HL-60/S4 treated with retinoic acid at 250 ng/mL for 4 days and 3 days (cell line): ENCODE results near the gene TEX52.

Experiments used
- in situ Hi-C: fragments of 300-500 bp; cut with MboI; formaldehyde crosslinking; loops from 2 replicates; pipeline ENCODE4 v1.7.0; 2022; ENCODE audit warnings: low sequenced_read_pairs

The TEX52 gene

DNA sequence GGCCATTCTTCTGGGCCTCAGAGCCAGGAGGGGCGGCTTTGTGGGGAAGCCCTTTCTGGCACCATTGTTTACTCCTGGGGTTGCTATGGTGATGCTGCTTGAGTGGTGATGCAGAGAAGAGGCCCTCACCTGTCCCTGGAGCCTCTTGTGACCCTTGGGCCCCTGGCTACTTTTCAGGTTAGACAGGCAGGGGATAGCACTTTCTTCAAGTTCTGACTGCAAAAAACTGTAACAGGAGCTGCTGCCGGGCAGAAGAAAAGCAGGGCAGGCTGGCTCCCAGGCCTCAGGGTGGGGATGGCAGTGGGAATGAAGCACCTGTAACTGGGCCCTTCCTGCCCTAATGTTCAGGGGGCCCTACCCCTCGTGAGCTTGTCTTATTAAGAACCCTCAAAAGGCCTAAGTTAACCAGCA lies at the start of gene TEX52:
Gene TEX52, minus strand, starts transcription at position 19 of the 411 bp plus-strand sequence. Its CDS starts 13 bp downstream, at position 6.
- in situ Hi-C loops = no loop called here

DNA sequence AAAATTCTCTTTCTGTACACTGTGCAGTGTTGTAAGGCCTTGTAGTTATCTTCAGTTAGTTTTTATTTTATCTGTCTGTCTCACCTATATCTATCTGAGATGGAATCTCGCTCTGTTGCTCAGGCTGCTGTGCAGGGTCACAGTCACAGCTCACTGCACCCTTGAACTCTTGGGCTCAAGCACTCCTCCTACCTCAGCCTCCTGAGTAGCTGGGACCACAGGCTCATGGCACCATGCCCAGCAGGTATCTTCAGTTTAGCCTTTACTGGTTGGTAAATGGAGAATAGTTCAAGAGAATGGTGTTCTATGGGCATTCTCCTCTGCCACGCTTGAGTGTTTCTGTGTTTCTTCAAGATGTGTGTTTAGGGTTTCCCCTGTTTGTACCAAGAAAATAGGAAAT lies 47.4 kb upstream of the TEX52 start:
- in situ Hi-C loops = no loop called here

DNA sequence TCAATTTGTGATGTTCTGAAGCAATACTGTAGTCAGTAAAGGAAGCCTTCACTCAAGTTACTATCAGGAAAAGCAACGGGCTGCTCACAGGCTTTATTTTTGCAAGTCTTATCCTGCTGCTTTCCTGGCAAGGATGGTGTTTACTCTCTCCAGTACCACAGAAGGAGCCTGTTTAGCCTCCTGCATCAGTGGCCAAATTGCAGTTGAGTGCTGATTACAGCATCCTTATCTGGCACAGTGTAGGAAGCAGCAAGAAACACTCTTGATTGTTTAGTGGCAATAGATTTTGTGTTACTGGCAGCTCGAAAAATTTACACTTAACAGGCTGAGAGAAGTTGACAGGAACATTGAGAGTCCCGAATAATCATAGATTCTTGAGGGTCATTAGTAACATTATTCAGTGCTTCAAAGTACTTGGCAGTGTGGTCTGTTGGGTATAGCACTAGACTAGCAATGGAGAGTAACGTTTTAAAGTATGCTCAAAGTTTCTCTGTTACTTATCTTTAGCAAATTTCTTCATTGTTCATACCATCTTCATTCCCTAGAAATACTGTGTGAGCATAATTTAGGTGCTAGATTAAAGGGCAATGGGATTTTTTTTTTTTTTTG lies 45.5 kb upstream of the TEX52 start:
- in situ Hi-C loops = no loop called here

DNA sequence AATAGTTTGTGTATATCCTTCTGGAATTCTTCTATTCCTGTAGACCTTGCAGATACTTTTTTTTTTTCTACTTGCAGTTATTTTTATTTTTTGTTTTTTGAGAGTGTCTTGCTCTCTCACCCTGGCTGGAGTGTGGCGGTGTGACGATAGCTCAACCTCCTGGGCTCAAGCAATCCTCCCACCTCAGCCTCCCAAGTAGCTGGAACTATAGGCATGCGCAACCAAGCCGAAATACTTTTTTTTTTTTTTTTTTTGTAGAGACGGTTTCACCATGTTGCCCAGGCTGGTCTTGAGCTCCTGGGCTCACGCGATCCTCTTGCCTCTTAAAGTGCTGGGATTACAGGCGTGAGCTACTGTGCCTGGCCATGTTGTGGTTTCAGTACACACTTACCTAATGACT lies 43.8 kb upstream of the TEX52 start:
- in situ Hi-C loops = no loop called here

DNA sequence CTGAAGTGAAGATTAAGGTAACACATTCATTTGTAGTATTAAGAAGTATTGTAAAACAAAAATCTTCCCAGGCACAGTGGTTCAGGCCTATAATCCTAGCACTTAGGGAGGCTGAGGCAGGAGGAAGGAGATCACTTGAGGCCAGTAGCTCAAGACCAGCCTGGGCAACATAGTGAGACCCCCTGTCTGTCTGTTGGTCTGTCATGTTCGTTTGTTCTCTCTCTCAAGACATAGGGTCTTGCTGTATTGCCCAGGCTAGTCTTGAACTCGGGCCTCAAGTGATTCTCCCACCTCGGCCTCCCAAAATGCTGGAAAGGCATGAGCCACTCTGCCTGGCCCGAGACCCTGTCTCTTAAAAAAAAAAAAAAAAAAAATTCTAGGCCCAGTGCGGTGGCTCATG lies 40.6 kb upstream of the TEX52 start:
- in situ Hi-C loops = no loop called here

DNA sequence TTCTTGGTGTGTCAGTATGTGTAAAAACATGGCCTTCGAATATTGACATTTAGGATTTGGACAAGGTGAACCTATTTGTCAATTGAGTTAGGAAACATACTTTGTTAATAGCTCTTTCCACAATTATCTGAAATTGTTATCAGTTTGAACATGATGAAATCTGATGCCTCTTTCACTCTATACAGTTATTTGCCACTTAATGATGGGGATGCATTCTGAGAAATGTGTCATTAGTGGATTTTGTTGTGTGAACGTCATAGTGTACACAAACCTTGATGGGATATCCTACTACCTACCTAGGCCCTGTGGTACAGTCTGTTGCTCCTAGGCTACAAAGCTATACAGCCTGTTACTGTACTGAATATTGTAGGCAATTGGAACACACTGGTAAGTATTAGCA lies 38.7 kb upstream of the TEX52 start:
- in situ Hi-C loops = no loop called here

DNA sequence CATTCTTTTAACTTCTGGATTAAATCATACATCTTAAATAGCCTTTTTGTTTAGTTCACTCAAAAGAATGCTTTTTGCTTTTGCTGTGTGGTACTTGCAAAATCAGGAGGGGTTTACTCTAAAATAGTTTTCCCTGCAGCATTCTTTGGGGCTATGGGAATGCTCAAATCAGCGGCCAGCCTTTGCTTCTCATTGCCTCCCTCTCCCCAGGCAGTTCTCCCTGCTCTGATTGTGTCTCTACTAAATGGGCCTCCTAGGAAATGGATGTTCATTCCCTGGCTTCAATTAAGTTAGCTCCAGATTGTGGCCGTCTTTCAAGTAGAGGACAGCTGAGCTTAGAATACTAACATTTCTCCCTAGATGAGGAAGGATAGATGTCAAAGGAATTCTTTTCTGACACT lies 38.2 kb upstream of the TEX52 start:
- in situ Hi-C loops = no loop called here

DNA sequence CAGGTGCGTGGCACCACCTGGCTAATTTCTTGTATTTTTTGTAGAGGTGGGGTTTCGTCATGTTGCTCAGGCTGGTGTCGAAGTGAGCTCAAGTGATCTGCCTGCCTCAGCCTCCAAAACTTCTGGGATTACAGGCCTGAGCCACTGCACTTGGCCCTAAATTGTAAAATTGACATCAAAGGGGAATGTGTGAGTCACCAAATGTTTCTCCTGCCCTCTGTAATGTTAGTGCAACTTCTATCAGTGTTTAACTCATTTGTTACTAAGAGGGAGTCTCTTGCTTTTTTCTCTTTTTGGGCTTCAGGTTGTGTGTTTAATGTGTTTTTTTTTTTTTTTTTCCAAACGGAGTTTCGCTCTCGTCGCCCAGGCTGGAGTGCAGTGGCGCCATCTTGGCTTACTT lies 36.2 kb upstream of the TEX52 start:
- in situ Hi-C loops = no loop called here

DNA sequence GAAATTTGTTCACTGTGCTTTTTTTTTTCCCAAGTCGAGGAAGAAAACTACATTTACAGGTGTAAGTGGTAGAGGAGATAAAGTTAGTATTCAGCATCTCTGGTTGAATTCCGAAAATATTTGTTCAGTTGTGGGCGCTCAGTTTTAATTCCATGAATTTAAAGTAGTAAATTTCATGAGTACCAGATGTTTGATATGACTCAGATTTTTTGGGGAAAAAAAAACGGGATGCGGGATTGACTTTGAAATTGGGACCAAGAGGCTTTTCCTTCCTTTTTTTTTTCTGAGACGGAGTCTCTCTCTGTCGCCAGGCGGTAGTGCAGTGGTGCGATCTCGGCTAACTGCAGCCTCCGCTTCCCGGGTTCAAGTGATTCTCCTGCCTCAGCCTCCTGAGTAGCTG lies 35.4 kb upstream of the TEX52 start:
- in situ Hi-C loops = no loop called here

DNA sequence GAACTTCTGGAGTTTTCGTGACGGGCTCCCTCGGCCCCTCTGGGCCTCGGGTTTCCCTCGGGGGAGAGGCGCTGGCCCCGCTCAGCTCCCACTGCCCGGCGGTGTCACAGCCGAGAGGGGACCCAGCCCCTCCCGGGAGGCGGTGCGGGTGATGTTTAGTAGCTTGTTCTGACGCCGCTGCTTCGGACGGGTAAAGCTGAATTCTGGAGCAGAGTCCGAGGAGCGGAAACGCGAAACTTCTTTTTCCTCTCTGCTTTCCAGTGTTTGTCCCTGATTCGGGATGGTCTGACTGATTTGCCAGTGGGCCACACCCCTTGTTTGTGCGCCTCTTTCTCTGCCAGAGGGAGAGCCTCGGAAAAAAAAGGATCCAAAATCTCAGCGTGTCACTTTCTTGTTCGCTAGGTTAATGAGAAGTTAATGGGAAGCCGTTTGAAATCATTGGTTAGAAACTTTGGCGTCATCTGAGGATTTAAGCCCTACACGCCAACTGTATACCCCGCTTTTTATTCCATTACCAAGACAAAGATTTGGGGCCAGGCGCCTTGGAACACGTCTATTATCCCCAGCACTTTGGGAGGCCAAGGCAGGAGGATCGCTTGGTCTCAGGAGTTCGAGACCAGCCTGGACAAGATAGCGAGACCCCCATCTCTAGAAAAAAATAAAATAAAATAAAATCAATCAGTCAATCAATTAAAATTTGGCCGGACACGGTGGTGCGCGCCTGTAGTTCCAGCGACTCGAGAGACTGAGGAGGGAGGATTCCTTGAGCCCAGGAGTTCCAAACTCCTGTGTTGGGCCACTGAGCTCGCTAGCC lies 34.6 kb upstream of the TEX52 start:
- in situ Hi-C loops = no loop called here

DNA sequence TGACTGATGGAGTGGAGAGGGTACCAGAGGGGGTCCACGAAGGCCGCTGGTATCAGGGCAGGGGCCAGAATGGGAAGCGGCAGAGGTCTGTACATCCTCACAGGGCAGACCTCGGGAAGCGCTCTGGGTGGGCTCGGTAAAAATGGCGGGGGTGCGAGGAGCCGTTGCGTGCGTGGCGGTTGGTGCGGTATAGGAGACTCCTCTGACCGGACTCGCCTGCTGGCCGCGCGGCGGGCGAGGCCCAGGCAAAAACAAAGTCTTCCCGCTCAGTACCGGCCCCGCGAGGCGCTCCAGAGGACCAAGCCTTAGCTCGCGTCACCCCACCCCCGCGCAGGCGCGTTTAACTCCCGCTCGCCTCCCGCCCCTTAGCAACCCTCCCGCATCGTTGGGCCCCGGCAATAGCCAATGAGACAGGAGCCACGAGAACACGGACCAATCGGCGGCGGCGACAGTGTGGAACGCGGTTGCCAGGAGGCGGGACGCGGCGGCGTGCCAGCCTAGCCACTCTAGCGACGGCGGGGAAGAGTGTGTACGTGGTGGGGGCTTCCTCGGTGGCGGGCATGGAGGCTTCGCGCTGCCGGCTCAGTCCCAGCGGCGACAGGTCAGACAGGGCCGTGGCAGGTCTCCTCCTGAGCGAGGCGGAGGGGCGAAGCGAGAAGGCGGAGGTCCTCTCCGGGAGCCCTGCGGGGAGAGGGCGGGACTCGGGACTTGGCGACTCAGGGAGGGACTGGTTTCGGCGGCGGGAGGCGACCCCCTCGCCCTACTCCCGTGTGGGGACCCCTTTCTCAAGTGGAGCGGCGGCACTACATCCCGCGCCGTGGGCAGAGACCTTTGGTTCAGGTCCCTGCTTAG lies 33.8 kb upstream of the TEX52 start, which contains the start of gene TULP3:
Gene TULP3, plus strand, starts transcription at position 504 of the 852 bp plus-strand sequence. Its CDS starts 57 bp downstream, at position 561.
- in situ Hi-C loops = no loop called here

DNA sequence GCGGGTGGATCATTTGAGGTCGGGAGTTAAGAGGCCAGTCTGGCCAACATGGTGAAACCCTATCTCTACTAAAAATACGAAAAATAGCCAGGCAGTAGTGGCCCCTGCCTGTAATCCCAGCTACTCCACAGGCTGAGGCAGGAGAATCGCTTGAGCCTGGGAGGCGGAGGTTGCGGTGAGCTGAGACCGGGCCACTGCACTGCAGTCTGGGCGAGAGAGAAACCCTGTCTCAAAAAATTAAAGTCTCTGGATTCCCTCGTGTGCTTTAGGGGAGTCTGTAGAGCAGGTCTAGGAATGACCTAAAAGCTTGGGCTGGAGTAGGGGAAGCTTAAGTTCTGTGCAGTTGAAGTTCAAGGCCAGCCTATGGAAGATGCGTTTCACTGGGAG lies 33.2 kb upstream of the TEX52 start:
- in situ Hi-C loops = no loop called here

DNA sequence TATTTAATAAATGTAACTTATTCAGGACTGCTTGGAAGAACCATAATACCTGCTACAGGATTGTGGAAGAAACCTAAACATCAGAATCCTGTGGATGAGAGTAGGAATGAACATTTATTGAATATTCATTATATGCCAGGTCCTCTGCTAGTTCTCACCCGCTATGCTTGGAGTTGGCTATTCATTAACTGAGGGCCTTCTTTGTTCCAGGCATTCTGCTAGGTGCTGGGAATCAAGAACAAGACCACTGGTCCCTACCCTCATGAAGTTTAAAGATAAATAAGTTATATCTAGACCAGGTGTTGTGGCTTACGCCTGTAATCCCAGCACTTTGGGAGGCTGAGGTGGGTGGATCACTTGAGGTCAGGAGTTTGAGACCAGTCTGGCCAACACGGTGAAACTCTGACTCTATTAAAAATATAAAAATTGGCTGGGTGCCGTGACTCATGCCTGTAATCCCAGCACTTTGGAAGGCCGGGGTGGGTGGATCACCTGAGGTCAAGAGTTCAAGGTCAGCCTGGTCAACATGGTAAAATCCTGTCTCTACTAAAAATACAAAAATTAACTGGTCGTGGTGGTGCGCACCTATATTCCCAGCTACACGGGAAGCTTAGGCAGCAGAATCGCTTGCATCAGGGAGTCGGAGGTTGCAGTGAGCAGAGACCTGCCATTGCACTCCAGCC lies 30.1 kb upstream of the TEX52 start:
- in situ Hi-C loops = no loop called here

DNA sequence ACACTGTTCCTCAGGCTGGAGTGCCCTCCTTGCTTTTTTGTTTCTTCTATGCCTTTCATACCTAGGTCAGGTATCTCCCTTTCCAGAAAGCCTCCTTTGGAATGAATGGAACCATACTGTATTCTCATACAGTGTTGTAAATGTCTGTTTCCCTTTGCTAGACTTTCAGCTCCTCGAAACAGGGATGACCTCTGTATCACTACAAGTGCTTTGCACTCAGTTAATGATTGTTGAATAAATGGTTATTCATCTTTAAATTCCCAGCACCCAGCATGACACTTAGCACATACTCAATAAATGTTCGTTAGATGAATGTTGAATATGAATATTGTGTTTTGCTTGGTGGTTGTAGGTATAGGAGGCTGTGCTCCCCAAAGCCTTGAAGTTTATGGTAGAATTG lies 28.0 kb upstream of the TEX52 start:
- in situ Hi-C loops = no loop called here

DNA sequence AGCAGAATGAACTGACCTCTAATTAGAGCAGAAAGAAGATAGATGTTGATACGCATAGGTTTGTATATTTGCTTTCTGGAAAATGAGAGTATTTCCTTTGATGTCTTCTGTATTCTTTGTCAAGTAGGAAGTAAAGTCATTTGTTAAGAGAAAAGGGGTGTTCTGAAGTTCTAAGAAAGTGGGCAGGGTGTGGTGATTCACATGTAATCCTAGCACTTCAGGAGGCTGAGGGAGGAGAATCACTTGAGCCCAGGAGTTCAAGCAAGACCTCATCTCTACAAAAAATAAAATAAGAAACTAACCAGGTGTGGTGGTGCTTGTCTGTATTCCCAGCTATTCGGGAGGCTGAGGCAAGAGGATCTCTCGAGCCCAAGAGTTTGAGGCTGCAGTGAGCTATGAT lies 23.0 kb upstream of the TEX52 start:
- in situ Hi-C loops = no loop called here

DNA sequence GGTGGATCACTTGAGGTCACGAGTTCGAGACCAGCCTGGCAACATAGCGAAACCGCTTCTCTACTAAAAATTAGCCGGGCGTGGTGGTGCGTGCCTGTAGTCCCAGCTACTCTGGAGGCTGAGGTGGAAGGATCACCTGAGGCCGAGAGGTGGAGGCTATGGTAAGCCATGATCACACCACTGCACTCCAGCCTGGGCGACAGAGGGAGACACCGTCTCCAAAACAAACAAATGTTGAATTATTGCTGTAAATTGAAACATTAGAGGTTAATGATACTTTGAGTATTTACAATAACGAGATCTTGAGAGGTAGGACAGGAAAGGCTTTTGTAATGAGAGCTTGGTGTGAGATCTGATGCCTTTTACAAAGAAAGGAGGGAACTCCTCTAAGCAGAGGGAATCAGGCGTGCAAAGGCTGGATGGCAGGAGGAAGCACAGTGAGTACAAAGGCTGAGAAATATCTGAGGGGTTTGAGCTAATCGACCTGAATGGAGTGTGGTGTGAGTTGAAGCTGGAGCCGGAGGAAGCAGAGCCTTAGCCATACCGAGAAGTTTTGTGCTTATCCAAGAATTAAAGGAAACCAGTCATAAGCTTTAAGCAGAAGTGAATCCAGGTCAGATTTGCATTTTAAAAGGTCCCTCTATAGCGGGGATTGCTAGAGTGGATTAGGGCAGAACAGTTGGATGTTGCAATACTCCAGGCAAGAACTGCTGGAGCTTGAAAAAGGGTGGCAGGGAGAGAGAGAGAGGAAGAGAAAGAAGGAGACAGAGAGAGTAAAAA lies 21.3 kb upstream of the TEX52 start:
- in situ Hi-C loops = no loop called here

DNA sequence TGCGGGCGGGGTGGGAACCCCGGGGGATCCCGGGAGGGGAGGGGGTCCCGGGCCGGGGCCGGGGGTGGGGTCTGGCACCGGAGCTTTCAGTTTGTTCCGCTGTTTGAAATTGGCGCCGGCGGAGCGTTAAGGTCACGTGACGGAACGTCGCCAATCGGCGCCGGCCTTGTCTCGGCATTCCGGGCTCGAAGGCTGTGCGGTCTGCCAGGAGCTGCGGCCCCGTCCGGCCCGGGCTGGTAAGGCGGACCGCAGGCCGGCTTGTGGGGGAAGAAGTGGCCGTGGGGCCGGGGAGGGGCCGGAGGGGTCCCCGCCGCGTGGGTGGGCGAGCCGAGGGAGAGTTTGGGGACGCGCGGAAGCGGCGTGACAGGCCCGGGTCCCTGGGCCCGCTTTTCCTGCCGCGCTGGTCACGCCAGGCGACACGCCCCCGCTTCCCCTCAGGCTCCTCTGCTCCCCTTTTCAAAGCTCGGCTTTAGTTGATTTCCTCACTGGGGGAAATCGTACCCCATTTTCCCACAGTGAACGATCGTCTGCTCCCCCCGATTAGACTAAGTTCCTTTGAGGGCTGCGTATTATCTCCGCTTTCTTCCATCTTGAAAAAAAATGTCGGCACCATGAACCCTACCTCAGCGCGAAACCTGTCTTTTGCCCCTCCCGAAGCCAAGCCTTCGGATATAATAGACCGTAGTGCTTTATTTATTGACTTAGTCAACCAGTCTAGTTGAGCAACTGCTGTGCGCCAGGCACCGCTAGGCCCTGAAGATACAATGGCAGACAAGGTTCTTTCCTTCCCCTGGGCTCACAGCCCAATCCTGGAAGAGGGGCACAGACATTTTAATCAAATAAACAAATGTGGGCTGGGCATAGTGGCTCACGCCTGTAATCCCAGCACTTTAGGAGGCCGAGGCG lies 20.5 kb upstream of the TEX52 start, which contains the start of the genes FOXM1 and RHNO1:
Gene FOXM1, minus strand, starts transcription at position 128 of the 906 bp plus-strand sequence. CDS start 2,696 bp downstream, outside the sequence.
Gene RHNO1, plus strand, starts transcription at position 177 of the 906 bp plus-strand sequence. CDS start 8,144 bp downstream, outside the sequence.
- in situ Hi-C loops = no loop called here

DNA sequence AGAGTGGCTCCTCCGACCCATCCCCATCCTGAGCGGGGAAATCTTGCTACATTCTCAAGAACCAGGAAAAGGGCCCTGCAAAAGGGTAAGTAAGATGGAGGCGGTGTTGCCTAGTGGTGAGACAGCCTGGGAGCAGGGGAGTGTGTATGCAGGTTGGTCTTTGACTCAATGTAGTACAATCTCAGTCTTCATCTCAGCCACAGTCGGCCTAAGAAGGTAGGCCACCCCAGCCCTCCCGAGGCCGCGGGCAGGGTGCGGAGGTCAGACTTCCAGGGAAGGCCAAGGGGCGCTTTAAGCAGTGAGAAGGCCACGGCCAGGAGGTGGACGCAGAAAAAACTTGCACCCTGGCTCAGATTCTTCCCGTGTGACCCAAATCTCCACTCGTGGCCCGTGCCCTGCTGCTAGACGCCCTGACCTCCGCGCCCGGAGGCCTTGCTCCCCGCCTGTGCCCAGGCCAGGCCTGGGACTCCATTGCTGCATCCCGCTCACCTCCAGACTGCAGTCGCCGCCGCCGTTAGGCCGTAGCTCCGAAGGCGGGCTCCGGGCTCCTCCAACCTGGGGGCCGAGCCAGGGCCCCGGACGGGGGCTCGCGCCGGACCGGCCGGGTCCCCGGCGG lies 19.7 kb upstream of the TEX52 start:
- in situ Hi-C loops = no loop called here
